Activated gamma-delta T cell treated with Interleukin-2 at 50 U/mL for 16 hours (primary cell): Measurements from ENCODE around the gene CTSH.
"Not testable (repeated sequence)": the region's sequence is repeated elsewhere in the genome, so short reads cannot be mapped to it uniquely, and the experiment has no call there.

ENCODE experiments used
- DNase-seq: peaks from one replicate; pipeline ENCODE4 v3.0.0-alpha.2; 2020

Gene CTSH

GRCh38 chr15:78879517-78880241 lies 65.2 kb downstream of the CTSH start:
- DNase-seq: no peak

GRCh38 chr15:78878356-78878755 lies 66.5 kb downstream of the CTSH start:
- DNase-seq: no peak

- not testable (repeated sequence) for DNase-seq
Measured at GRCh38 chr15:78876954-78877353, 67.9 kb downstream of the CTSH start.

- no peak for DNase-seq
Measured at GRCh38 chr15:78875107-78875914, 69.5 kb downstream of the CTSH start.

- DNase-seq: peak; percentile 16
Measured at GRCh38 chr15:78873793-78874765, 70.8 kb downstream of the CTSH start.

GRCh38 chr15:78872972-78873792 lies 71.7 kb downstream of the CTSH start:
- peak; percentile 84 for DNase-seq

- peak; percentile 95 for DNase-seq
Measured at GRCh38 chr15:78872155-78872971, 72.5 kb downstream of the CTSH start, which contains the start of gene MORF4L1. Gene MORF4L1 (plus strand): TSS chr15:78872890. CDS start chr15:78873018, 128 bp downstream.

GRCh38 chr15:78871483-78872127 lies 73.2 kb downstream of the CTSH start:
- not testable (repeated sequence) for DNase-seq
